ENCODE results near the gene RFFL.
"Not testable (repeated sequence)": the region's sequence is repeated elsewhere in the genome, so short reads cannot be mapped to it uniquely, and the experiment has no call there.

The RFFL gene

DNA sequence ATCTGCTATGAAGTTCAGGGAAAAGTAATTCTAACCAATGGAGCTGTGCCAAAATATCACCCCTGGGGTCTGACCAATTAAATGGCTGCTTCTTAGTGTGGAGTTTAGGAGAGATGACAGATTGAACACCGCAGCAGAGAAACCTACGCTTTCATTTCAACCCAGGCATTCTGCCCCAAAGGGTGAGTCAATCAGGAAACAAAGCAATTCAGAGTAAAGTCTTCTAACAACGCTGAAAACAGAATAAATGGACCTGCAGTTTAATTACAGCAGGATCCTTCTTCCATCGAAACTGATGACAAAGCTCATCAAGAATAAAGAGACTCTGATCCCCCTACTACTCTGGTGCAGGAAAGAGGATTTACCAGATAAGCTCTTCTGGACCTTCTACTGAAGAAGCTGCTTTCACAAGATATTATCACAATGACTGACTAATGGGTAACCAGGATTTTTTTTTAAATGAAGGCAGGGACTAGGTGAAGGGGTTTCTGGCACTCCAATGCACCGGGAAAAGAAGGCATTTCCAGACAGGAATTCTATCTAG is 16.7 kb downstream of the RFFL start:
- DNase-seq, result peak; percentile 12 to 54 (median 25)

DNA sequence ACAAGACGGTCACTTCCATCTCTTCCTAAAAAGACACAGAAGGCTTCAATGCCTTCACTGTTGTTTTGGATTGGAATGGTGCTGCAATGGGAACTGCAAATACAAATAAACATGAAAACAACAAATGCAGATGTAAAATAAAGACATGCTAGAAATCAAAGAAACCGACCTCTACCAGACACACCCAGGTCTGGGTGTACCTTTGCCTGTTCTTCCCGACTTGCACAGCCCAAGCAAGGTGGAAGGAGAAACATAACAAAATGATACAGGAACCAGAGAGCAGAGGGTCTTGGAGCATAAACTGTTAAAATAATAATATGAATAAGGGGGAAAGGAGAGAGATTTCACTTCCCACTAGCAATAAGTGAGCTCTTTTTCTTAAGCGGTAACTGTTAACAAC is 17.3 kb downstream of the RFFL start:
- peak in 1 of 4 experiments; percentile 23 for DNase-seq

DNA sequence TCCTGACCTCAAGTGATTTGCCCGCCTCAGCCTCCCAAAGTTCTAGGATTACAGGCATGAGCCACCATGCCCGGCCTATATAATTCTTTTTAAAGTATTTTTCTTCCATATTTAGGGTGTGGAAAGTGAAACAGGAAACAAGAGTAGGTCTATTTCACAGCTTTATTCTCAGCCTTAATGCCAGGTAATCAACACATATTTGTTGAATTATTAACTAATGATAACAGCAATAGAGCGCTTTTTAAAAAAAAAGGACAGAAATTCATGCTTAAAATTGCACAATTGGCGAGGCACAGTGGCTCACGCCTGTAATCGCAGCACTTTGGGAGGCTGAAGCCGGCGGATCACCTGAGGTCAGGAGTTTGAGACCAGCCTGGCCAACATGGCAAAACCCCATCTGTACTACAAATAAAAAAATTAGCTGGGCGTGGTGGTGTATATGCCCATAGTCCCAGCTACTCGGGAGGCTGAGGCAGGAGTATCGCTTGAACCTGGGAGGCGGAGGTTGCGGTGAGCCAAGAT is 18.0 kb downstream of the RFFL start:
- not testable (repeated sequence) for DNase-seq

DNA sequence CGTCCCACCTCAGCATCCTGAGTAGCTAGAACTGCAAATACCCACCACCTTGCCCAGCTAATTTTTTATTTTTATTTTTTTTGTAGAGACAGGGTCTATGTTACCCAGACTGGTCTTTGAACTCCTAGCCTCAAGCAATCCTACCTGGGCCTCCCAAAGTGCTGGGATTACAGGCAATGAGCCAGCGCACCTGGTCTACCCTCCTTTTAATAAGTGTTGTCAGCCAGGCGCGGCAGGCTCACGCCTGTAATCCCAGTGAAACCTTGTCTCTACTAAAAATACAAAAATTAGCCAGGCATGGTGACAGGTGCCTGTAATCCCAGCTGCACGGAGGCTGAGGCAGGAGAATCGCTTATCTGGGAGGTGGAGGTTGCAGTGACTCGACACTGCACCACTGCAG is 19.3 kb downstream of the RFFL start:
- no peak for DNase-seq

DNA sequence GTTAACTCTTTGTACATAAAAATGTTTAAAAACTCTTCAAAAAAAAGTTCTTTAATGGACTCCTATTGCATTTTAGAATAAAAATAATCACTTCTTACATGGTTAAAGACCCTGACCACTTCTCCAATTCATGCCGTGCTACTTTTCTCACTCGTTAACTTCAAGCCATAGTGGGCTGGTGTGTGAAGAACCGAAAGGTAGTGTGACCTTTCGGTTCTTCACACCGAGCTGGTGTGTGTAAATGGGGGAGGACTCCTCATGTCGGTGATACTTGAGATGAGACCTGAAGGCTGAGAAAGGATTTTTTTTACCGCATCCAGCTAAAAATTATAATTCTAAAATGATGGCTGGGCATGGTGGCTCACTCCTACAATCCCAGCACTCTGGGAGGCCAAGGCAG is 22.1 kb downstream of the RFFL start:
- DNase-seq, result no peak

DNA sequence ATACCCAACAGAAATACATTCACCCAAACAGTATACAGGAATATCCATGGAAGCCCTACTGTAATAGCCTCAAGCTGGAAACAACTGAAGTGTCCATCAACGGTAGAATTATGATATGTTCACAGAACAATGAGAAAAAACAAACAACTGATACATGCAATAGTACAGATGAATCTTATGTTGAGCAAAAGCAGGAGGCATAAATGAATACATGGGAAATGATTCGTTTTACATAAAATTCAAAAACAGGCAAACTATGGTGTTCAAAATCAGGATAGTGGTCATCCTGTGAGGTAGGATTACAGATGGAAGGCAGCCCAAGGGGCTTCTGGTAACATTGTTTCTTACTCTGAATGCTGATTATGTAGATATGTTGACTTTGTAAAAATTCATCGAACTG is 25.1 kb downstream of the RFFL start:
- no peak for DNase-seq

DNA sequence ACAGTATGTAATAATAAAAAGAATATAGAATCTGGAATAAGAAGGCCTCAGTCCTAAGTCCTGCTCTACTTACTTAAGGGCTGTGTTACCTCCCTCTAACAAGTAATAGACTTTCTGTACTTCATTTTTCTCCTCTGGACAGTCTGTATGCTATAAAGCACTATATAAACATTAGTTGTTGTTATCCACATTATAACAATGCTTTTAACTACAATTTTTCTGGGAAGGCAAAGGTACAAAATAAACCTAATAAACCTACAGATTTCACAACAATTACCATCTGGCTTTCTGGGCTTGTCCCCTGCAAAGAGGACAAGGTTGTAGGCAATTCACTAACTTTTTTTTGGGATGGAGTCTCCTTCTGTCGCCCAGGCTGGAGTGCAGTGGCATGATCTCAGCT is 32.7 kb downstream of the RFFL start:
- DNase-seq, result no peak

DNA sequence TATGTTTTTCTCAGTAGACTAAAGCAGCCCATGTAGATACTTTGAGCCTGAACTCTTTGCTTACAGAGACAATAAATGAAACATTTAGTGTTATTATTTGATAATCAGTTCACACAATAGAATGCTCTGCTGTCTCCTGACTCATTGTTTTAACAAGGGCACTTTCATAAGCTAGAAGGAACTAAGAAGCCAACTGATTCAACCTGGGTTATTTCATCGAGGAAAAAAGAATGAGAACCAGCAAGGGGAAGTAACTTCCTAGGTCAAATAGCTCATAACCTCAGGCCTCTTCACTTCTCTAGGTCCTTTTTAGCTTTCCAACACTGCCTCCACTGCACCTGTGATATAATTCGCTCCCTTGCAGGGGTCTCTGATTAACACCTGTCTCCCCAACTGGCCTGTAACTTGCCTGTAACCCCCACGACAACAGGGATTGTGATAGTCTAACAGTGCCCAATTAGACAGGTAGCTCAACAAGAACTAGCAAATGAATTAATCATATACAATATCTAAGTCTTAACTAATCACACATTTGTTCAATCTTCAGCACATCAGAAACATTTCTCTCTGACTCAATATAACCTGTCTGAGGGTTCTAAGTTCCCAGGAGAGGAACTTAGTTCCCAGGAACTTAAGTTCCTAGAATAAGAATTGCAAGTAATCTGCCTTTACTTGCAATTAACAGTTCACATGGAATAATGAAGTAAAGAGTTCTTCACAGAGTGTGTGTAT is 34.8 kb downstream of the RFFL start:
- peak; percentile 19 to 64 (median 38) for DNase-seq

DNA sequence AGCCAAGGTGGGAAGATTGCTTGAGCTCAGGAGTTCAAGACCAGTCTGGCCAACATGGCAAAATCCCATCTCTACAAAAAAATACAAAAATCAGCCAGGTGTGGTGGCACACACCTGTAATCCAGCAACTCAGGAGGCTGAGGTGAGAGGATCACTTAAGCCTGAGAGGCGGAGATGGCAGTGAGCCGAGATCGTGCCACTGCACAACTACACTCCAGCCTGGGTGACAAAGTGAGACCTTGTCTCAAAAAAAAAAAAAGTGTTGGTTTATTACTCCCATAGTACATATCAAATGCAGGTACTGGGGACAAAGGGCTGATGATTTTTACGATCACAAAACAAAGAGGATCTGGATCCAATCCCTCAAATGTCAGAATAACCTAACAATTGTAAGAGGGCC is 35.4 kb downstream of the RFFL start:
- not testable (repeated sequence) for DNase-seq

DNA sequence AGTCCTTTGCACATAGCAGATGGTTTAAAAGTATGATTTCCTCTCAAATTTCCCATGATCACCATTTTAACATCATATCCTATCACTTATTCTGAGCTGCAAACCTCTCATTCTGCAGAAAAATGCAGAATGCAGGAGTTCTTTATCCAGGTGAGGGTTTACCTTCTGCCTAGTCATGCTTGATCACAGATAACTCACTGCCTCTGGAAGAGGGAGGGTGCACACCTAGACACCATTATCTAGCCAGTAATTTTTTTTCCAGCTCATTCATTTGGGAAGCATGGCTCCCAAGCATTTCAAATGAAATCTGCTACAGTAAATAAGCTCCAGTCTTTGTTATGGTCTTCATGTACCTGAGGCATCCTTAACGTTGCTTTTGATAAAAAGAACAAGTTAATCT is 38.0 kb downstream of the RFFL start:
- no peak for DNase-seq

DNA sequence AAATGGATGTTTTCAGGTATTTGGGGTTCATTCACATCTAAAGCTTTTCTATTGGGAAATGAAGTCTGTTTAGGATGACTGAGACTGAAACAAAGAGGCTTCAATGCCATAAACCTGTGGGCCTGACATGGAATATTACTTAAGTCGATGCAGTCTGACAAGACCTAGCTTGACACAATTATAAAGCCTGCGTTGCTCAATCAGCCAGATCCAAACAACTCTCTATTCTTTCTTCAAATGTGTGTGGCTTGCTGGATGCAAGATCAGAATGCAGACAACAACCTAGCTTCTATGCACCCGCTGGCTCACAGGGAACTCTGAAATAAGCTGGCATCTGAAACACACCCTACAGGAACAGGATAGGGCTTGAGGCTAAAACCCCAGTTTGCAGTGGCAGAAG is 40.0 kb downstream of the RFFL start:
- DNase-seq, result no peak

DNA sequence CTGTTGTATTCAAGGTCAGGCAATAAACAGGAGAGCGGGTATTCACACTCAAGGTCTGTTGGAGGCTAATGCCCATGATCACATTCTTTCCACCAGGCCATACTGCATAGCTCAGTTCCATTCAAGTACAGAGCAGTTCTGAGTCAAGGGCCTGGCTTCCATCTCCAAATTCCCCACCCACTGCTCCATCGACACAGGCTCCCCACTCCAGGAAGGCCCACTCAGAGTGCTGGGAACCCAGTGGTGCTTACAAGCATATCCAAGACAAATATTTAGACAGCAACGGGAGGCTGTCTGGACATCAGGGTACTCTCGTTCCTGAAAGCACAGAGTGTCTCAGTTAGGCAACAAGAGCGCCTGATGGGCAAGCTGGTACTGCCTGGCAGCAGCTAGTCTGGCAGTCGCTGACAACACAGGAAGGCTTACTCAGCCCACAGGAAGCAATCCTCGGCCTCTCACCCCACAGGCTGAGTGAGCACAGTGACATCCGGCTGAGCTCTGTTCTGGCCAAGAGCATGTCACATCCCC is 40.9 kb downstream of the RFFL start:
- DNase-seq, result peak; percentile 81 to 91 (median 88)

DNA sequence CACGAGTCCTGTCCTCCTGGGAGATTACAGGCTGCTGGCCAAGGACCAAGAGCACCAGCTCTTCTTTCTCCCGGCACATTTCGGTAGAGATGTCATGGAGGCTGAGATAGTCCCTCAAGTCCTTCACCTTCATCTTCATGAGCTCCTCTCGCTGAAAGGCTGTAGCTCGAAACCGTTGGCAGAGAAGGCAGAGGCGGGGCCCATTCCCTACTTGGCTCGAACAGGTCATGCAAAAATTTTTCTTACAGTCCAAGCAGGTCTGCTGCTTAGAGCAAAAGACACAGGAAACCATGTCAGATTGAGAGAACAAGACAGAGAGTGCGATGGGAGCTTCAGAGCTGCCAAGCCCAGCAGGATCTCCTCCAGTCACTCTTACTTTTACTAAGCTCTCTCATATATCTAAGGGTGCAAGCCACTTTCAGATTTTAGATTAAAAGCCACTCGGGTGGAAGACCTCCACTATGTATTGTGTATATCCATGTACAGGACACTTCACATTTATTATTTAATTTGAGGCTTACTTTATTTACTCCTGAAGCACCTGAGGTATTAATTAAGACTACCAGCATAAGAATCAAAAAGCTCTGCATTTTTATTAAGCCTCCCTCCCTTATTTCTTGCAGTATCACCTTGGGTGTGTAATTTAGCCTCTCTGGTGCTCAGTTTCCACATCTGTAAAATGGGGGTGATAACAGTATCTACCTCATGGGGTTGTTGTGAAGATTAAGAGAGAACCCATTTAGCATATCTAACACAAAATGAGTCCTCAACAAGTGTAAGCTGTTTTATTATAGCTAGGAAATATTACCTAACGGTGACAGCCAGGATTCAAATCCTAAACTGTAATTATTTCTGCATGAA is 41.8 kb downstream of the RFFL start:
- no peak for DNase-seq

DNA sequence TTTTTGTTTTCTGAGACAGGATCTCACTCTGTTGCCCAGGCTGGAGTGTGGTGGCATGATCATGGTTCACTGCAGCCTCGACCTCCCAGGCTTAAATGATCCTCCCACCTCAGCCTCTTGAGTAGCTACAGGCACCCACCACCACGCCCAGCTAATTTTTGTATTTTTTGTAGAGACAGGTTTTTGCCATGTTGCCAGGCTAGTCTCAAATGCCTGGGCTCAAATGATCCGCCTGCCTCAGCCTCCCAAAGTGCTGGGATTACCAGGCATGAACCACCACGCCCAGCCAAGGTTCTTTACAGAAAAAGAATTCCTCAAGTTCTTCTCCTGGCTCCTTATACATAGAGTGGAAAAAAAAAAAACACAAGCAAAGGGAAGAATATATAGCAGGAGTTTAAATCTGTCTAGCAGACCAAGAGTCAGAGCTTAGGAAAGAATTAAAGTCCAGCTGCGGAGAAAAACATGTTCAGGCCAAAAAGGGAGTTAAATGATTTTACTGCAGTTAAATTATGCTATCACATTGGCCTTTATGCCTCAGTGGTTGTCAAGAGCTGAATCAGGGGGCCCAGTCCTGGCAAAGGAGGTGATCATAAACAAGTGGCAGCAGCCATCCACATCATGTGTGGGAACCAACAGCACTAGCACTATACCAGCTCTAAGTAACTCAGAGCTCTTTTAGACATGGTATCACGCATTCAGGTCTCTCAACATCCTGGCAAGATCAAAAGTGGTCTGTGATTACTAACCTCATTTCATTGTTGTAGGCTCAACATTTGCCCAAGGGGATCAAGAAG is 43.9 kb downstream of the RFFL start:
- DNase-seq, result no peak

DNA sequence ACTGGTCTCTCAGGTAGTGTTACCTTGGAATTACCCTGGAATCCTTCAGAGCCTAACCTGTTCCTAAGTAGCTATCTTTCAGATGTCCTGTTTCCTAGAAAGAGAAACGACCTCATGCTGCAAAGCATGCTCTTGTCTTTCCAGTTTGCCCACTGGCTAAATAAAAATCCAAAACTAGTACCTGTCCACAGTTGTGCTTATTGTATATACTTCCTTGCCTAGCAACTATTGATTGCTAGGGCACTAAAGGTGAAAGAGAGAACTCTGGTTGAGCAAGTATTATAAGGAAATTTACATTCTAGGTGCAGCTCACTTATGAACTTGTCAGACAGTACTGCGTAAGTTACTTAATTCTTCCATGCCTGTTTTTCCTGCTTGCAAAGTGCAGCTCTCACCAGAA is 44.7 kb downstream of the RFFL start:
- DNase-seq, result no peak

DNA sequence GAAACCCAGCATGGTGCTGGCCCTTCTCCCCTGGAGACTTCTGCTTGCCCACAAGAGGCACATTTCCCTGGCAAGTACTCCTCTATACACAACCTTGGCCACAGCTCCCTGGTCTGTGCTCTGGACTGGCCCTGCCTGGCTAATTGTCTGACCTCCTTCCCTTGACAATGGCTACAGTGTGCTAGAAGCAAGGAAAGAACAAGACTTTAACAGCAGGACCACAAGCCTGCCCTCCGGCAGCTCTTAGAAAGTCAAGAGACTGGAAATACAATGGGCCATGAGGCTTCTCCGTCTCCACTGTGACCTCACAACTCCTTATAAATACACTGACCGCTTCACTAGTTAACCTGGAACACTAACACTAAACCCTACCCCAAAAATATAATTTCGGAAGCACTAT is 46.5 kb downstream of the RFFL start:
- DNase-seq, result no peak

DNA sequence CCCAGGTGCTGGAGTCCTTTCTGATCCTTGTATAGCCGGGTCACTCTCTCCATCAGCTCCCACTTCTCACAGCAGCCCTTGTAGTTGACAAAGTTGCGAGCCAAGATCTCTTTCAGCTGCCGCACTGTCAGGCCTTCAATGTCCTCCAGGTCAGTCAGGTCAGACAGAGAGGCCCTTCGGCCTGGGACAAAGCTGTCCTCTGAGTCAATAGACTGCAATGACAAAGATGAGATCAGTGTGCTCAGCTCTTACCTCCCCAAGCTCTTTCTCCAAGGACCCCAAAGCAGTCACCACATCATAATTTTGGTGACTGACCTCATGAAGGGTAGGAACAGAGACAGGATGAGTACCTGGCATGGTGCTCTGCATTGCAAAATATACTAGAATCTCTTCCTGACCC is 47.1 kb downstream of the RFFL start:
- DNase-seq, result no peak

DNA sequence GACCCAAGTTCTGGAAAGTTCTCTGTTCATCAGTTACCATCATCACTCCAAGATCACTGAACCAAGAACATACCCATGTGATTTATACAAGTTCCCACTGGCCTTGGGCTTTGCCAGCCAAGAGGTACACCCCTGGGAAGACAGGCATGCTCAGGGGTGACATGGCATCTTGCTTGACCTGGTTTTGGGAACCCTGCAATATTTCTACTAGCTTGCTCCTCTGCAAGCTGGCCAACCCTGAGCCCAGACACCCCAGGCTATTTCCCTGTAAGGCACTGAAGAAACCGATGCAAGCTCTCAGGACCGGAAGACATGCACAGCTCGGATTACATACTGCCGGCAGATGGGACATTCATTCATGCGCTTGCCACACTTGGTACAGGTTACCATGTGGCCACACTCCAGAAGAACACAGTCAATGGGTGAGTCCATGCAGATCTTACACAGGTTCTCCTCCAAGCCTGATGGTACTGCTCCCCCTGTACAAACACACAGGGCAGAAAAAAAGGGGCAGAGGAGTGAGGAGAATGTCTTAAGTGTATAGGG is 51.8 kb downstream of the RFFL start:
- no peak for DNase-seq

DNA sequence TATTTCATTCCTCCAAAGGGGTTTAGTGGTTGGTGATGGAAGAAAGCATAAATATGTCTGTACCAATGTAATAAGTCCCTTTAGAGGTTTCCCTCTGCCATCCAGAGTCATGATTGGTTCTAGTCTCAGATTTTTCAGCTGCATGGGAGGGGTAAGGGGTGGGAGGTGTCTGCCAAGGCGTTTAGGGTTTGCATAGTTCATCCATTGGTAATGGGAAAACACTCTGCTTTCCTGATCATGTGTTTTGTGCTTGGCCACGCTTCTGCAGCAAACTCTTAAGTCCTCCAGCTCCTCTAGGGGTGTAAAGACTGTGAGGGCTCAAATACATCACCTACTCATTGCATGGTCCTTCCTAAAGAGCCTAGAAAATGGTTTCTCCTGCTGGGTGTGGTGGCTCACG is 53.4 kb downstream of the RFFL start:
- DNase-seq, result no peak

DNA sequence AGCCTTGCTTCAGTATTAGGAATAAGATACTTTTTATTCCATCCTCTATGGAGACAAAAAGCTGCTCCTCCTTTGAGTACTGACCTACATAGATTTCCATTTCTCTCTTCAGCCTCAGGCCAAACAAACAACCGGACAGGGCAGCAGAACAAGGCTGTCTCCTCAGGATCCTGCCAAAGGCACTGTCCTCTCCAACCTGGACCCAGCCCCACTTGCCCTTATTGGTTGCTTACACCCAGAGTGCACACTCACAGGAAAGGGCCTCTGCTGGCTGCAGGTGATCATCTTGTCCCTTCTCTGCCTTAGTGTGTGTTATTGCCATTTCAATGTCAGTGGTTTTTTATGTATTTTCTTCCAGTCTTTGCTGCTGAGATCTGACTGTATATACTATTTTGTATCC is 56.5 kb downstream of the RFFL start:
- DNase-seq, result no peak

DNA sequence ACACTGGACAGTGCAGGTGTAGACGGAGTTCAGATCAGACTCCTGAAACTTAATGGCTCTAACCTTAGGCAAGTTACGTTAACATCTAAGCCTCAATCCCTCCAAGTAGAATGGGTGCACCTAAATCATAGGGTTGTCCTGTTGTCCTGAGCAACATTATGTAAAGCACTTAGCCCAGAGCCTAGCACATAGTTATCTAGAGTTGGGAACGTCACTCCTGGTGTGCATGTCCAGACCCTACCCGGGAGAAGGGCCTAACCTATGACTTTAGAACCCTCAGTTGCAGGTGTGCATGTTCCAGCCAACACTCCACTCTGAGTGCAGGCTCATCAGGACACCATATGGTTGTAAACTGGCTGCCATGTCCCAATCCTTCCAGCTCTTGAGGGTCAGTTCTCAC is 57.2 kb downstream of the RFFL start:
- no peak for DNase-seq

DNA sequence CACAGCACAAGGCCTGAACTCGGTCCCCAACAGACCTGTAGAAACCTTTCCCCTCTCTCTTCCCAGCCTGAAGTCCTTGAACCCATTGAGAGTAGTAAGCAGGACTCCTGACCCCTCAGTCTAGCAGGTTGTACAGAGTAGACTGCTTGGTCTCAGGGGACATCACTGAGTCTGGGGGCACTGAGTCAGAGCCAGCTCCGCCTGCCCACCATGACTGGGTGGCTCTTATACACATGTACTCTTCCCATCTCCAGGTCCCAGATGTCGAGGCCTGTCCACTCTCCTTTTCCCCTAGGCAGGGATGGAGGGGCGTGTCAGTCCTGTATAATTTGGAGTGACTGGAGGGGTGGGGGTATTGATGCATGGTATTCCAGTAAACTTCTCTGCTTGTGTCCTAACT is 59.7 kb downstream of the RFFL start:
- DNase-seq, result no peak
